GM18519 (cell line): Measurements from ENCODE around the gene CYYR1.
"Not testable (repeated sequence)": the region's sequence is repeated elsewhere in the genome, so short reads cannot be mapped to it uniquely, and the experiment has no call there.

Experiments used
- ATAC-seq: cut with Tn5 transposase; IDR thresholded peaks from one replicate; pipeline ENCODE4 v1.9.1; 2021; ENCODE audit warnings: mild to moderate bottlenecking, moderate library complexity; ENCODE audit not compliant: unreplicated experiment, low FRiP score

CYYR1 gene

GRCh38 chr21:26499495-26499894, 73.6 kb downstream of the CYYR1 start:
- ATAC-seq: no peak

- no peak for ATAC-seq
These were observed 77.7 kb downstream of the CYYR1 start for GRCh38 chr21:26495283-26495849.

GRCh38 chr21:26491663-26492062, 81.4 kb downstream of the CYYR1 start:
- ATAC-seq: no peak

GRCh38 chr21:26490771-26491170, 82.3 kb downstream of the CYYR1 start:
- no peak for ATAC-seq

- ATAC-seq: no peak
These were observed 83.3 kb downstream of the CYYR1 start for GRCh38 chr21:26489781-26490180.

- no peak for ATAC-seq
These were observed 85.1 kb downstream of the CYYR1 start for GRCh38 chr21:26487981-26488480.

GRCh38 chr21:26473471-26473870, 99.6 kb downstream of the CYYR1 start:
- no peak for ATAC-seq

- ATAC-seq: no peak
These were observed 102.0 kb downstream of the CYYR1 start for GRCh38 chr21:26471099-26471471.

GRCh38 chr21:26470351-26471098, 102.6 kb downstream of the CYYR1 start:
- no peak for ATAC-seq

GRCh38 chr21:26469789-26470188, 103.3 kb downstream of the CYYR1 start:
- ATAC-seq: no peak

GRCh38 chr21:26465916-26466315, 107.2 kb downstream of the CYYR1 start:
- no peak for ATAC-seq

GRCh38 chr21:26461500-26461899, 111.6 kb downstream of the CYYR1 start:
- ATAC-seq: no peak

- no peak for ATAC-seq
These were observed 112.5 kb downstream of the CYYR1 start for GRCh38 chr21:26460621-26461020.

GRCh38 chr21:26458854-26459253, 114.2 kb downstream of the CYYR1 start:
- not testable (repeated sequence) for ATAC-seq

GRCh38 chr21:26457817-26458216, 115.3 kb downstream of the CYYR1 start:
- ATAC-seq: no peak

GRCh38 chr21:26453267-26453666, 119.8 kb downstream of the CYYR1 start:
- no peak for ATAC-seq

- no peak for ATAC-seq
These were observed 121.9 kb downstream of the CYYR1 start for GRCh38 chr21:26451081-26451740.

GRCh38 chr21:26449161-26449560, 123.9 kb downstream of the CYYR1 start:
- ATAC-seq: no peak

GRCh38 chr21:26448751-26449150, 124.3 kb downstream of the CYYR1 start:
- no peak for ATAC-seq

- ATAC-seq: no peak
These were observed 125.1 kb downstream of the CYYR1 start for GRCh38 chr21:26447932-26448475.

GRCh38 chr21:26445440-26445839, 127.6 kb downstream of the CYYR1 start:
- ATAC-seq: no peak
